Epithelial cell of prostate (primary cell): ENCODE measurements around the gene PCDH9.
A peak's percentile ranks its signal among the peaks of the same experiment; 100 is the strongest.
"Not testable (repeated sequence)": the region's sequence is repeated elsewhere in the genome, so short reads cannot be mapped to it uniquely, and the experiment has no call there.

Source experiments
- DNase-seq: peaks from one replicate; pipeline ENCODE4 v3.0.0-alpha.2; 2011; ENCODE audit warnings: low read depth, low spot score
- H3K27ac ChIP-seq: fragments of 450-650 bp; 2 replicates; pipeline ENCODE4 v1.5.1; 2017; ENCODE audit warnings: mild to moderate bottlenecking

The PCDH9 gene

GRCh38 chr13:66937423-66937822 lies 292.7 kb downstream of the PCDH9 start:
- DNase-seq = no peak
- no peak overlapping the region for H3K27ac ChIP-seq

- peak; percentile 87 for DNase-seq
- H3K27ac ChIP-seq = peak overlapping the region; percentile 72
Observed at GRCh38 chr13:66933994-66934393, 296.1 kb downstream of the PCDH9 start.

- DNase-seq = no peak
- peak overlapping the region; percentile 72 for H3K27ac ChIP-seq
Observed at GRCh38 chr13:66933527-66933926, 296.6 kb downstream of the PCDH9 start.

- DNase-seq = no peak
- peak overlapping the region; percentile 87 for H3K27ac ChIP-seq
Observed at GRCh38 chr13:66927562-66927961, 302.6 kb downstream of the PCDH9 start.

- peak; percentile 75 for DNase-seq
Observed at GRCh38 chr13:66926851-66927524, 303.1 kb downstream of the PCDH9 start.

GRCh38 chr13:66926200-66926850 lies 303.8 kb downstream of the PCDH9 start:
- peak overlapping the region; percentile 87 for H3K27ac ChIP-seq
- no peak for DNase-seq

More at GRCh38 chr13:66926851-66927524, 303.1 kb downstream of the PCDH9 start:
- H3K27ac ChIP-seq = peak overlapping the region; percentile 87

- no peak overlapping the region for H3K27ac ChIP-seq
- DNase-seq = no peak
Observed at GRCh38 chr13:66922444-66922843, 307.7 kb downstream of the PCDH9 start.

- DNase-seq = no peak
- no peak overlapping the region for H3K27ac ChIP-seq
Observed at GRCh38 chr13:66921437-66921836, 308.7 kb downstream of the PCDH9 start.

- DNase-seq = no peak
- no peak overlapping the region for H3K27ac ChIP-seq
Observed at GRCh38 chr13:66915596-66916185, 314.4 kb downstream of the PCDH9 start.

- no peak for DNase-seq
- H3K27ac ChIP-seq = peak overlapping the region; percentile 10
Observed at GRCh38 chr13:66914155-66914554, 316.0 kb downstream of the PCDH9 start.

- DNase-seq = no peak
- H3K27ac ChIP-seq = no peak overlapping the region
Observed at GRCh38 chr13:66911411-66911939, 318.7 kb downstream of the PCDH9 start.

- no peak for DNase-seq
- H3K27ac ChIP-seq = no peak overlapping the region
Observed at GRCh38 chr13:66899955-66900354, 330.2 kb downstream of the PCDH9 start.

GRCh38 chr13:66896933-66897332 lies 333.2 kb downstream of the PCDH9 start:
- DNase-seq = no peak
- H3K27ac ChIP-seq = no peak overlapping the region

GRCh38 chr13:66895780-66896179 lies 334.4 kb downstream of the PCDH9 start:
- DNase-seq = no peak
- no peak overlapping the region for H3K27ac ChIP-seq

GRCh38 chr13:66895320-66895719 lies 334.8 kb downstream of the PCDH9 start:
- DNase-seq = no peak
- H3K27ac ChIP-seq = no peak overlapping the region

GRCh38 chr13:66888698-66889097 lies 341.4 kb downstream of the PCDH9 start:
- no peak for DNase-seq

GRCh38 chr13:66887088-66887487 lies 343.0 kb downstream of the PCDH9 start:
- no peak for DNase-seq
- H3K27ac ChIP-seq = no peak overlapping the region

More at GRCh38 chr13:66888698-66889097, 341.4 kb downstream of the PCDH9 start:
- no peak overlapping the region for H3K27ac ChIP-seq

GRCh38 chr13:66886264-66886663 lies 343.9 kb downstream of the PCDH9 start:
- H3K27ac ChIP-seq = no peak overlapping the region

GRCh38 chr13:66881170-66881569 lies 349.0 kb downstream of the PCDH9 start:
- H3K27ac ChIP-seq, DNase-seq: not testable (repeated sequence)

More at GRCh38 chr13:66886264-66886663, 343.9 kb downstream of the PCDH9 start:
- no peak for DNase-seq

GRCh38 chr13:66879988-66880387 lies 350.1 kb downstream of the PCDH9 start:
- DNase-seq = no peak
- H3K27ac ChIP-seq = no peak overlapping the region

- DNase-seq = no peak
- no peak overlapping the region for H3K27ac ChIP-seq
Observed at GRCh38 chr13:66875264-66875663, 354.9 kb downstream of the PCDH9 start.
